BLaER1 treated with 17β-estradiol and CSF1 and Interleukin-3, amounts not matched to agents 10 nM and 100 nM (cell line): Measurements from ENCODE around the gene GTPBP3.
"Not testable (repeated sequence)": the region's sequence is repeated elsewhere in the genome, so short reads cannot be mapped to it uniquely, and the experiment has no call there.

Experiments used
- H3K27ac ChIP-seq, 11 experiments: shearing (Covaris generic); formaldehyde crosslinking; 2 replicates each; pipeline ENCODE4 v1.8.1; 2022
- H3K27me3 ChIP-seq, 11 experiments: shearing (Covaris generic); formaldehyde crosslinking; 2 replicates each; pipeline ENCODE4 v1.8.1; 2022
- H3K36me3 ChIP-seq, 11 experiments: shearing (Covaris generic); formaldehyde crosslinking; 2 replicates each; pipeline ENCODE4 v1.8.1; 2022
- H3K4me1 ChIP-seq, 10 experiments: shearing (Covaris generic); formaldehyde crosslinking; 2 replicates each; pipeline ENCODE4 v1.8.1; 2022
- H3K4me2 ChIP-seq, 11 experiments: shearing (Covaris generic); formaldehyde crosslinking; 2 replicates each; pipeline ENCODE4 v1.8.1; 2022
- H3K4me3 ChIP-seq, 10 experiments: shearing (Covaris generic); formaldehyde crosslinking; 2 replicates each; pipeline ENCODE4 v1.8.1; 2022
- H3K9ac ChIP-seq, 11 experiments: shearing (Covaris generic); formaldehyde crosslinking; 2 replicates each; pipeline ENCODE4 v1.8.1; 2022
- H3K9me3 ChIP-seq, 11 experiments: shearing (Covaris generic); formaldehyde crosslinking; replicated peaks in 1 of 11; 2 replicates each; pipeline ENCODE4 v1.8.1; 2022
- H4K20me1 ChIP-seq, 11 experiments: shearing (Covaris generic); formaldehyde crosslinking; 2 replicates each; pipeline ENCODE4 v1.8.1; 2022
- Cebpa-rat ChIP-seq, 11 experiments: shearing (Covaris generic); IDR thresholded peaks; 2 replicates each; pipeline ENCODE4 v1.8.1; 2022

Gene GTPBP3

DNA sequence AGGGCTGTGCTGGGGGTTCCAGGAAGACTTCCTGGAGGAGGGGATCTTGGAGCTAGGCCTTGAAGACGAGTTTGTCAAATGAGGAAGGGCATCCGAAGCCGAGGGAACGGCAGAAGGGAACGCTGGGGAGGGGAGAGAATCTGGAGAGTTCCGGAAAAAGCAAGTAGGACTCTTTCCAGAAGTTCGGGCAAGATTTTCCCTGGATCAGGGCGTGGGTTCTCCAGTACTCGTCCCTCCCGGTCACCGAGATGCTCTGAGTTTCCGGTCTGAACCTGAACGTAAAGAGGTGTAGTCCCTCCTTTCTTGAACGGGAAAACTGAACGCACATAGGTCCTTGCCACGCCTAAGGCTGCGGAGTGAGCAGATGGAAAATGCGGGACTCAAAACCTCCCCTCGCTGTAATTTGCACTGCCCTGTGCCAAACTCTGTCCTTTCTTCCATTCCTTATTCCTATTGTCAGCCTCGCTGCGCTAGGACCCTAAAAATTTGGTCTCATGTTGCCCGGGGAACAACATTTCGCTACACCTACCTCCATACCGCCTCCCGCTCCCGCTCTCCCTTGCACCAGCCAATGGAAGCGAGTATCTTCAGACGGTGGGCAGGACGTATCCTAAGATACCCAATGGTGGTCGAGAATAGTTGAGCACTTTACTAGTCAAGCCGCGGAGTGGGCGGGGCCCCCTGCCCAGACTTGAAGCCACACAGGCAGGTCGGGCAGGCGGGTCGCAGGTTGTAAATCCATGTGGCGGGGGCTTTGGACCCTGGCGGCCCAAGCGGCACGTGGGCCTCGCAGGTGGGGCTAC is at the start of gene GTPBP3:
Gene GTPBP3, plus strand, starts transcription at position 682 of the 803 bp plus-strand sequence. Its CDS starts 59 bp downstream, at position 741.
- TF ChIP-seq Cebpa-rat (IDR thresholded peaks at IDR 0.05), result no peak
- H3K4me2 ChIP-seq, result peak within 1 kb of the TSS; percentile 96 to 100 (median 99)
- peak within 1 kb of the TSS; percentile 80 to 90 (median 85) for H3K9ac ChIP-seq
- peaks cover 19 to 33% (median 24%) of the 10 kb centered on the region in 11 experiments for H3K36me3 ChIP-seq
- peak within 1 kb of the TSS; percentile 76 to 87 (median 81) for H3K27ac ChIP-seq
- no peaks in the 10 kb centered on the region for H4K20me1 ChIP-seq
- peaks cover 35 to 70% (median 45%) of the 10 kb centered on the region in 10 experiments for H3K4me1 ChIP-seq
- H3K4me3 ChIP-seq, result peak within 1 kb of the TSS; percentile 72 to 91 (median 78)
- peaks cover 0 to 9% (median 6%) of the 10 kb centered on the region in 11 experiments; a peak in 13 of 22 replicates for H3K9me3 ChIP-seq
- no peaks in the 10 kb centered on the region for H3K27me3 ChIP-seq

- H4K20me1 ChIP-seq, result peaks cover 0 to 27% (median 10%) of the 10 kb centered on the region in 11 experiments; a peak in 15 of 22 replicates
- H3K9ac ChIP-seq, result no peak overlapping the region
- H3K9me3 ChIP-seq, result peaks cover 0 to 5% (median 0%) of the 10 kb centered on the region in 11 experiments; a peak in 3 of 22 replicates
- H3K36me3 ChIP-seq, result peaks cover 14 to 40% (median 30%) of the 10 kb centered on the region in 11 experiments
- H3K4me3 ChIP-seq, result no peak overlapping the region
- TF ChIP-seq Cebpa-rat (IDR thresholded peaks at IDR 0.05), result no peak
- peak overlapping the region in 3 of 11 experiments; percentile 5 to 55 (median 22); a peak in 2 of 22 replicates for H3K4me2 ChIP-seq
- H3K4me1 ChIP-seq, result peaks cover 6 to 29% (median 22%) of the 10 kb centered on the region in 10 experiments
- no peaks in the 10 kb centered on the region for H3K27me3 ChIP-seq
- no peak overlapping the region for H3K27ac ChIP-seq
These were observed 47.9 kb upstream of the GTPBP3 start for GRCh38 chr19:17289489-17289888.

DNA sequence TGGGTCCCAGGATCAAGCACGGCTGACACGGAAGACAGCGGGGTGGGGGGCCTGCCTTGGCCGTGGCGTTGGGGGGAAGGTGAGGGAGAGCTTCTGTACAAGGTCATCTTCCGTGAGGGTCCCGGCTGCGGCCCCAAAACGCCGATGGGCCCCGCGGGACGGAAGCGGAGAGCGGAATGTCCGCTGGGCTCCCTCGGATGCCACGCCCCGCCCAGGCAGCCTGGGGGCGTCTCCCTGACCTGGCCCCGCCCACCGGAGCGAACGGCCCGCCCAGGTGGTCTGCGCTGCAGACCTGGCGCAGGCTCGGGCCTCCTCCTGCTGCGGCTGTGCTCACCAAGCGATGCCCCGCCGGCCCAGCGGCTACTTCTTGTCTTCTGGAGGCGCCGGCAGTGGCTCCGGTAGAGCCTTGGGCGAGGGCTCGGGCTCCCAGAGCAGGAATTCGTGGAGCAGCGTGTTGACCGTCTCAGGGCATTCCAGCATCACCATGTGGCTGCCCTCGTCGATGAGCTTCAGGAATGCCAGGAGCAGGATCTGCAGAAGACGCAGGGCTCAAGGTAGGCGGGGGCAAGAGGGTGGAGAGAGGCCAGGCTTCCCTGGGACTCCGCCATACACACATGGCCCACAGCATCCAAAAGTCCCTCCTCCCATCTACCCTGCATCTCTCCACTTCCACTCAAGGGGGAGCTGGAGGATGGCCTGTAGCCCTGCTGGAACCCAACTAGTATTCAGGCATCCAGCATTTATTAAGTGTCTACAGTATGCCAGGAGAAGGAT is 44.9 kb upstream of the GTPBP3 start:
- no peak for TF ChIP-seq Cebpa-rat (IDR thresholded peaks at IDR 0.05)
- H3K4me2 ChIP-seq, result peak overlapping the region; percentile 83 to 96 (median 93)

GRCh38 chr19:17293605-17294004 is 43.7 kb upstream of the GTPBP3 start:
- Histone ChIP-seq H3K4me3 (peak overlapping the region in 4 of 10 experiments; percentile 34 to 52 (median 39); a peak in 6 of 20 replicates), H3K9ac (peak overlapping the region in 7 of 11 experiments; percentile 18 to 61 (median 46); a peak in 9 of 22 replicates), H3K4me2 (peak overlapping the region in 10 of 11 experiments; percentile 39 to 90 (median 69); a peak in 19 of 22 replicates), H4K20me1 (peaks cover 0 to 17% (median 0%) of the 10 kb centered on the region in 11 experiments; a peak in 7 of 22 replicates), H3K9me3 (peaks cover 6 to 19% (median 12%) of the 10 kb centered on the region in 11 experiments; a peak in 21 of 22 replicates), H3K27me3 (no peaks in the 10 kb centered on the region), H3K4me1 (peaks cover 12 to 55% (median 35%) of the 10 kb centered on the region in 10 experiments), H3K27ac (peak overlapping the region in 5 of 11 experiments; percentile 21 to 31 (median 26); a peak in 5 of 22 replicates), H3K36me3 (peaks cover 25 to 47% (median 39%) of the 10 kb centered on the region in 11 experiments)
- TF ChIP-seq Cebpa-rat (IDR thresholded peaks at IDR 0.05), result no peak

More for the DNA sequence above, 44.9 kb upstream of the GTPBP3 start:
- Histone ChIP-seq H4K20me1 (peaks cover 0 to 17% (median 0%) of the 10 kb centered on the region in 11 experiments; a peak in 7 of 22 replicates), H3K27me3 (no peaks in the 10 kb centered on the region), H3K4me1 (peaks cover 12 to 55% (median 37%) of the 10 kb centered on the region in 10 experiments), H3K4me3 (peak overlapping the region; percentile 57 to 81 (median 71)), H3K27ac (peak overlapping the region in 10 of 11 experiments; percentile 44 to 85 (median 80); a peak in 20 of 22 replicates), H3K36me3 (peaks cover 18 to 36% (median 28%) of the 10 kb centered on the region in 11 experiments), H3K9me3 (peaks cover 0 to 8% (median under 1%) of the 10 kb centered on the region in 11 experiments; a peak in 6 of 22 replicates), H3K9ac (peak overlapping the region; percentile 66 to 85 (median 81); a peak in 21 of 22 replicates)

DNA sequence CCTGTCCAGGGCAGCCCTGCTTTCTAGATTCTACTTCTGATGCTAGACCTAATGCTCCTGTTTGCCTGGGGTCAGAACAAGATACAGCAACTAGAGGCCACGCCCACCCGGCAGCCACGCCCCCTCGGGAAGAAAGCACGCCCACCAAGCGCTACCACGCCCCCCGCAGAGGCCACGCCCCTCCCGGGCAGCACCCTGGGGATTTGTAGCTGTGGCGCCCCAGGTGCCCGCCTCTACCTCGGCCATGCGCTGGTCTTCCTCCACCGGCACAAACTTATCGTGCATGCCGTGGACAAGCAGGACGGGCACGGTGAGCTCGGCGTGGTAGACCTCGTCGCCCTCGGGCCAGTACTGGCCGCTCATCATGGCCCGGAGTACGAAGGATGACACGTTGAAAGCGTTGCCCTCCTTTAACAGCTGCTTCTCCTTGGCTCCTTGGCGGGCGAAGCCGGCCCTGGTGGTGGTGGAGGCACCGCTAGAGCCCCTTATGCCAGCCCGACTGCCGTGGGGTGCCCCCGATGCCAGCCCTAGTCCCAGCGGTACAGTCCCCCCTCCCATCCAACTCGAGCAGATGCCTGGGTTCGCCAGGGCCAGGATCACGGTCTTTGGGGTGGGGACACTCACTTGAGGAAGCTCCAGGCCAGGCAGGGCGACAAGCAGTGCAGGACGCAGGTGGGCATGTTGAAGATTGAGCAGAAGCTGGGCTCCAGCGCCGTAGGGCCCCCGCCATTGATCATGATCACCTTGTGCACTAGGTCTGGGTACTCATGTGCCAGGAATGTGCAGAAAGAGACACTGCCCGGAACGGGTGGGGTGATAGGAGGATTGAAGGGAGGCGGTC is 43.1 kb upstream of the GTPBP3 start:
- H3K27me3 ChIP-seq, result no peaks in the 10 kb centered on the region
- peak overlapping the region in 9 of 11 experiments; percentile 54 to 90 (median 70); a peak in 19 of 22 replicates for H3K4me2 ChIP-seq
- peak overlapping the region in 3 of 11 experiments; percentile 21 to 31 (median 26); a peak in 1 of 22 replicates for H3K27ac ChIP-seq
- peaks cover 6 to 24% (median 14%) of the 10 kb centered on the region in 11 experiments; a peak in 21 of 22 replicates for H3K9me3 ChIP-seq
- H3K9ac ChIP-seq, result peak overlapping the region in 4 of 11 experiments; percentile 41 to 55 (median 48); a peak in 5 of 22 replicates
- H3K4me3 ChIP-seq, result peak overlapping the region in 4 of 10 experiments; percentile 34 to 52 (median 39); a peak in 4 of 20 replicates
- H3K36me3 ChIP-seq, result peaks cover 30 to 53% (median 46%) of the 10 kb centered on the region in 11 experiments
- TF ChIP-seq Cebpa-rat (IDR thresholded peaks at IDR 0.05), result no peak
- H4K20me1 ChIP-seq, result peaks cover 0 to 17% (median 0%) of the 10 kb centered on the region in 11 experiments; a peak in 8 of 22 replicates
- peaks cover 12 to 55% (median 34%) of the 10 kb centered on the region in 10 experiments for H3K4me1 ChIP-seq

- Histone ChIP-seq H3K27ac (peak overlapping the region in 6 of 11 experiments; percentile 11 to 52 (median 27); a peak in 8 of 22 replicates), H3K9ac (peak overlapping the region in 4 of 11 experiments; percentile 7 to 45 (median 24); a peak in 3 of 22 replicates), H3K36me3 (peaks cover 36 to 64% (median 52%) of the 10 kb centered on the region in 11 experiments)
These were observed 41.8 kb upstream of the GTPBP3 start for GRCh38 chr19:17295551-17295950.

GRCh38 chr19:17296273-17296672 is 41.1 kb upstream of the GTPBP3 start:
- Histone ChIP-seq H3K27ac (peak overlapping the region in 5 of 11 experiments; percentile 11 to 52 (median 27); a peak in 8 of 22 replicates), H3K36me3 (peaks cover 43 to 72% (median 59%) of the 10 kb centered on the region in 11 experiments), H3K4me1 (peaks cover 7 to 60% (median 42%) of the 10 kb centered on the region in 10 experiments), H3K4me3 (no peak overlapping the region), H3K9me3 (peaks cover 6 to 24% (median 14%) of the 10 kb centered on the region in 11 experiments; a peak in 21 of 22 replicates), H3K27me3 (no peaks in the 10 kb centered on the region), H3K4me2 (peak overlapping the region in 4 of 11 experiments; percentile 4 to 41 (median 24); a peak in 6 of 22 replicates), H4K20me1 (peaks cover 0 to 23% (median 5%) of the 10 kb centered on the region in 11 experiments; a peak in 12 of 22 replicates), H3K9ac (peak overlapping the region in 4 of 11 experiments; percentile 7 to 41 (median 16); a peak in 3 of 22 replicates)
- no peak for TF ChIP-seq Cebpa-rat (IDR thresholded peaks at IDR 0.05)

More at GRCh38 chr19:17295551-17295950, 41.8 kb upstream of the GTPBP3 start:
- H3K27me3 ChIP-seq, H3K4me3 ChIP-seq: not testable (repeated sequence)
- peaks cover 6 to 24% (median 14%) of the 10 kb centered on the region in 11 experiments; a peak in 21 of 22 replicates for H3K9me3 ChIP-seq
- H4K20me1 ChIP-seq, result peaks cover 0 to 17% (median under 1%) of the 10 kb centered on the region in 11 experiments; a peak in 8 of 22 replicates
- peaks cover 7 to 52% (median 39%) of the 10 kb centered on the region in 10 experiments for H3K4me1 ChIP-seq
- peak overlapping the region in 6 of 11 experiments; percentile 4 to 45 (median 32); a peak in 8 of 22 replicates for H3K4me2 ChIP-seq
